ENCODE results near the gene C1orf56.
"Not testable (repeated sequence)": the region's sequence is repeated elsewhere in the genome, so short reads cannot be mapped to it uniquely, and the experiment has no call there.

C1orf56 gene

GRCh38 chr1:151097426-151097825 is 49.9 kb downstream of the C1orf56 start:
- not testable (repeated sequence) for DNase-seq; H3K4me3 Mint-ChIP-seq; ATAC-seq (replicated peaks); H3K27me3 Mint-ChIP-seq; H3K9me3 Mint-ChIP-seq; H3K4me1 Mint-ChIP-seq (ENCODE audit: low read depth in 2 of 2)
- Mint-ChIP-seq H3K27ac (peak overlapping the region in 1 of 2 donors; percentile 60), H3K36me3 (ENCODE audit: insufficient read depth) (peaks cover 19% of the 10 kb centered on the region)

GRCh38 chr1:151098126-151098525 is 50.6 kb downstream of the C1orf56 start:
- H3K27ac Mint-ChIP-seq, result no peak overlapping the region
- no peaks in the 10 kb centered on the region for H3K27me3 Mint-ChIP-seq
- no peak overlapping the region for H3K4me3 Mint-ChIP-seq
- no peaks in the 10 kb centered on the region for H3K9me3 Mint-ChIP-seq
- ATAC-seq (replicated peaks), result no peak
- no peaks in the 10 kb centered on the region for H3K4me1 Mint-ChIP-seq (ENCODE audit: low read depth in 2 of 2)
- peaks cover 19% of the 10 kb centered on the region for H3K36me3 Mint-ChIP-seq (ENCODE audit: insufficient read depth)
- no peak for DNase-seq
